HCT116 (cell line): Measurements from ENCODE around the gene SUPV3L1. TPM values are rescaled to one million over a fixed set of nuclear protein-coding genes. Genes with fewer than 3 reads are reported as not detected.

Experiments used
- ATAC-seq: fragments of 200-7000 bp; cut with Tn5 transposase; 2 replicates; pipeline ENCODE4 v1.9.1; 2020; ENCODE audit warnings: mild to moderate bottlenecking, moderate library complexity
- BruUV-seq: library from RNA; stranded (reverse); fragments of 400-500 nt; replicated peaks from 2 replicates; lab custom pipeline; 2021; lab: Mats Ljungman, UMichigan
- CTCF ChIA-PET: fragments of 300-600 bp; sonication (Branson Sonifier 250); formaldehyde crosslinking; loops from one replicate; lab custom pipeline; 2021; ENCODE audit warnings: antibody characterized with exemption; lab: Charles Lee
- POLR2A ChIA-PET: fragments of 300-600, 350-600 bp; sonication (Branson Sonifier 250); formaldehyde crosslinking; loops from one replicate; lab custom pipeline; 2021; ENCODE audit warnings: antibody characterized with exemption; lab: Charles Lee
- RAD21 ChIA-PET, 2 experiments: fragments of 300-600 bp; sonication (Branson Sonifier 250); formaldehyde crosslinking; loops; one replicate each; lab custom pipeline; 2023; ENCODE audit warnings: low total read pairs in 2 of 2; ENCODE audit not compliant: uncharacterized antibody in 2 of 2, unreplicated experiment in 2 of 2, low non-redundant PET in 1 of 2; lab: Charles Lee
- DNase-seq: peaks from one replicate; pipeline ENCODE4 v3.0.0-alpha.2; 2010; ENCODE audit warnings: low read depth, low spot score
- H2AFZ ChIP-seq: fragments of 200-600 bp; shearing (Covaris generic), sonication (generic); 2 replicates; pipeline ENCODE4 v1.6.1; 2017; ENCODE audit warnings: low read depth, mixed run types, mixed read lengths, antibody characterized with exemption, low read length; ENCODE audit not compliant: poor library complexity, severe bottlenecking
- H3K27ac ChIP-seq: 2 replicates; pipeline ENCODE4 v1.5.1; 2012; ENCODE audit warnings: low read depth, low read length
- H3K27me3 ChIP-seq: fragments of 200-600 bp; sonication (generic); 2 replicates; pipeline ENCODE4 v1.6.1; 2016; ENCODE audit warnings: mixed run types, low read length, mixed read lengths; ENCODE audit not compliant: insufficient read depth
- H3K36me3 ChIP-seq, 2 experiments: fragments of 200-500 bp in 1 of 2; fragments of 200-600 bp in 1 of 2; sonication (Bioruptor generic) in 1 of 2; sonication (generic) in 1 of 2; 2 replicates each; pipeline versions ENCODE4 v1.5.1 to v1.6.1; 2014 to 2016; ENCODE audit warnings: low read length in 2 of 2, inconsistent platforms in 1 of 2, mixed read lengths in 1 of 2, mixed run types in 1 of 2; ENCODE audit not compliant: insufficient read depth in 2 of 2, control insufficient read depth in 1 of 2
- H3K4me1 ChIP-seq, 2 experiments: fragments of 200-600 bp in 1 of 2; sonication (generic) in 1 of 2; 2 replicates each; pipeline versions ENCODE4 v1.5.1 to v1.6.1; 2012 to 2017; ENCODE audit warnings: low read length in 2 of 2, inconsistent platforms in 1 of 2, mild to moderate bottlenecking in 1 of 2, mixed read lengths in 1 of 2, mixed run types in 1 of 2, moderate library complexity in 1 of 2; ENCODE audit not compliant: insufficient read depth in 2 of 2, control insufficient read depth in 1 of 2
- H3K4me2 ChIP-seq: fragments of 200-600 bp; sonication (generic); 2 replicates; pipeline ENCODE4 v1.6.1; 2017; ENCODE audit warnings: mixed run types, low read length, mixed read lengths
- H3K4me3 ChIP-seq, 2 experiments: fragments of 200-600 bp in 1 of 2; sonication (generic) in 1 of 2; replicated peaks in 1 of 2; 2 replicates each; pipeline ENCODE4 v1.5.1; 2011 to 2016; ENCODE audit warnings: low read length in 2 of 2, control low read depth in 1 of 2, low read depth in 1 of 2, mild to moderate bottlenecking in 1 of 2, mixed read lengths in 1 of 2, mixed run types in 1 of 2
- H3K79me2 ChIP-seq: fragments of 200-600 bp; sonication (generic); 2 replicates; pipeline ENCODE4 v1.6.1; 2017; ENCODE audit warnings: mild to moderate bottlenecking, mixed run types, low read length, moderate library complexity, mixed read lengths; ENCODE audit not compliant: insufficient read depth
- H3K9ac ChIP-seq: fragments of 200-600 bp; sonication (generic); 2 replicates; pipeline ENCODE4 v1.6.1; 2016; ENCODE audit warnings: low read length, mixed read lengths
- H3K9me2 ChIP-seq: fragments of 200-600 bp; sonication (generic), shearing (Covaris generic); 2 replicates; pipeline ENCODE4 v1.6.1; 2017; ENCODE audit warnings: mixed run types, mild to moderate bottlenecking, moderate library complexity; ENCODE audit not compliant: insufficient read depth
- H3K9me3 ChIP-seq, 2 experiments: fragments of 200-500 bp in 1 of 2; fragments of 200-600 bp in 1 of 2; sonication (Bioruptor generic) in 1 of 2; sonication (generic) in 1 of 2; 2 replicates each; pipeline ENCODE4 v1.6.1; 2014 to 2017; ENCODE audit warnings: low read length in 2 of 2, mixed read lengths in 2 of 2, inconsistent platforms in 1 of 2, low read depth in 1 of 2, mild to moderate bottlenecking in 1 of 2, mixed run types in 1 of 2, moderate library complexity in 1 of 2; ENCODE audit not compliant: control insufficient read depth in 1 of 2, insufficient read depth in 1 of 2
- H4K20me1 ChIP-seq: fragments of 200-600 bp; sonication (generic), shearing (Covaris generic); 2 replicates; pipeline ENCODE4 v1.6.1; 2017; ENCODE audit warnings: mixed run types, mild to moderate bottlenecking, moderate library complexity; ENCODE audit not compliant: insufficient read depth
- CBX3 ChIP-seq: IDR thresholded peaks from 2 replicates; pipeline ENCODE4 v1.6.1; 2012; ENCODE audit warnings: low read depth
- EZH2 ChIP-seq: fragments of 200-600 bp; sonication (generic); IDR thresholded peaks from 2 replicates; pipeline ENCODE4 v1.6.1; 2017; ENCODE audit warnings: antibody characterized with exemption, mixed run types
- EZH2phosphoT487 ChIP-seq: fragments of 200-600 bp; IDR thresholded peaks from 2 replicates; pipeline ENCODE4 v1.6.1; 2018; ENCODE audit warnings: antibody characterized with exemption, borderline replicate concordance
- TCF7L2 ChIP-seq: IDR thresholded peaks from 2 replicates; pipeline ENCODE4 v1.7.0; 2011; ENCODE audit warnings: borderline replicate concordance, inconsistent platforms; ENCODE audit not compliant: insufficient read depth, insufficient read length; ENCODE audit errors: extremely low read depth
- intact Hi-C: fragments of 100-400 bp; cut with micrococcal nuclease; formaldehyde crosslinking; loops from 2 replicates; pipeline ENCODE4 v1.10.0; 2022
- total RNA-seq: library from RNA; stranded (reverse); gene quantifications from one replicate; pipeline ENCODE4 v1.2.1, GENCODE V29; 2021; ENCODE audit not compliant: unreplicated experiment
- TF ChIP-seq, protein P1 (sequence below): IDR thresholded peaks from 2 replicates; pipeline ENCODE4 v1.6.1; 2011; ENCODE audit warnings: mild to moderate bottlenecking, low read length, moderate library complexity; ENCODE audit not compliant: insufficient replicate concordance; ENCODE audit errors: extremely low read depth

SUPV3L1 gene
- total RNA-seq, 1 experiment from 2014 or later = 59.7 TPM

DNA sequence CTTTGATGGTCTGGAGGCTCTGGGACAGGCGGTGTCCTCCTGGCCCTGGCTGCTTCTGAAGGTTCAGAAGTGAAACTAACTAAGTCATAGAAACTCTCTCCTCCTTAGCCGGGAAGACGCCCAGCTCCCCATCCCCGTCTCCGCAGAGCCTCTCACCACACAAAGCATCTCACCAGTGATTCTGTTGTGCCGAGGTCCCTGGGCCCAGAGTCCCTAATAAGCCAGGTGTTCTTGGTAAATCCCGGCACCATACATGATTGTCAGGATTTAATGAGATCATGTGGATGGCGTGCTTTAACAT, 49.5 kb downstream of the SUPV3L1 start:
- no peak for DNase-seq
- BruUV-seq = no TSS peak
- POLR2A ChIA-PET = no interaction called here
- Histone ChIP-seq H3K79me2 (no peaks in the 10 kb centered on the region), H3K27ac (no peak overlapping the region), H3K36me3 (no peaks in the 10 kb centered on the region), H3K9me3 (no peaks in the 10 kb centered on the region), H3K27me3 (no peaks in the 10 kb centered on the region), H3K9me2 (no peaks in the 10 kb centered on the region), H2AFZ (no peak overlapping the region), H3K4me2 (peak overlapping the region; percentile 41), H4K20me1 (no peaks in the 10 kb centered on the region), H3K9ac (no peak overlapping the region), H3K4me1 (peaks cover 22 to 55% of the 10 kb centered on the region in 2 experiments), H3K4me3 (no peak overlapping the region)
- CTCF ChIA-PET = no interaction called here
- RAD21 ChIA-PET = no interaction called here
- no peak for ATAC-seq
- no peak for TF ChIP-seq EZH2phosphoT487
- intact Hi-C loops = no loop called here

DNA sequence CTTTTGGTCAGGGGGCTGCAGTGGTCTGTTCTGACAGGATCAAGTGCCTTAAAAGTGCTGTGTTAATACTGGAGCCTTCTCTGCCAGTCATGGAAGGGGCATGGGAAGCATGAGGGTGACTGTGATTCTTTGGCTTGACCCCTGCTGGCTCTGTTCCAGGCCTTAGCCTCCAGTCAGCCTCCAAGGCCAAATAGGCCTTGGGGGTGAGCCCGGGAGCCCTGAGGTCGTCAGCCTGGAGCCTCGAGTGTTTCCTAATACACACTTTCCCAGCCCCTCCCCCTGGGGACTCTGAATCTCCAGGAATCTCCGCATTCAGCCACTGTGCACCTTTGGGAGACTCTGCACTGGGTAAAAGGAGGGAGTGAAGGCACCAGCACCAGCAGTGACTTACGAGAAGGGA, 50.1 kb downstream of the SUPV3L1 start:
- BruUV-seq = no TSS peak
- Histone ChIP-seq H3K27me3 (no peaks in the 10 kb centered on the region), H3K79me2 (no peaks in the 10 kb centered on the region), H3K36me3 (no peaks in the 10 kb centered on the region), H3K4me3 (no peak overlapping the region), H3K27ac (no peak overlapping the region), H3K4me1 (peaks cover 17 to 49% of the 10 kb centered on the region in 2 experiments), H3K9ac (no peak overlapping the region), H3K9me2 (no peaks in the 10 kb centered on the region), H2AFZ (no peak overlapping the region), H3K4me2 (0 out of 2 replicates have a peak overlapping the region, but pooled peaks have one; percentile 41), H4K20me1 (no peaks in the 10 kb centered on the region), H3K9me3 (no peaks in the 10 kb centered on the region)
- CTCF ChIA-PET = no interaction called here
- ATAC-seq = no peak
- TF ChIP-seq TCF7L2 (no peak), CBX3 (no peak), EZH2 (no peak)
- TF ChIP-seq, protein P1, sequence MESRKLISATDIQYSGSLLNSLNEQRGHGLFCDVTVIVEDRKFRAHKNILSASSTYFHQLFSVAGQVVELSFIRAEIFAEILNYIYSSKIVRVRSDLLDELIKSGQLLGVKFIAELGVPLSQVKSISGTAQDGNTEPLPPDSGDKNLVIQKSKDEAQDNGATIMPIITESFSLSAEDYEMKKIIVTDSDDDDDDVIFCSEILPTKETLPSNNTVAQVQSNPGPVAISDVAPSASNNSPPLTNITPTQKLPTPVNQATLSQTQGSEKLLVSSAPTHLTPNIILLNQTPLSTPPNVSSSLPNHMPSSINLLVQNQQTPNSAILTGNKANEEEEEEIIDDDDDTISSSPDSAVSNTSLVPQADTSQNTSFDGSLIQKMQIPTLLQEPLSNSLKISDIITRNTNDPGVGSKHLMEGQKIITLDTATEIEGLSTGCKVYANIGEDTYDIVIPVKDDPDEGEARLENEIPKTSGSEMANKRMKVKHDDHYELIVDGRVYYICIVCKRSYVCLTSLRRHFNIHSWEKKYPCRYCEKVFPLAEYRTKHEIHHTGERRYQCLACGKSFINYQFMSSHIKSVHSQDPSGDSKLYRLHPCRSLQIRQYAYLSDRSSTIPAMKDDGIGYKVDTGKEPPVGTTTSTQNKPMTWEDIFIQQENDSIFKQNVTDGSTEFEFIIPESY = no peak
- POLR2A ChIA-PET = no interaction called here
- no peak for DNase-seq
- RAD21 ChIA-PET = no interaction called here
- intact Hi-C loops = no loop called here
